Nephron (organoid): ENCODE results near the gene FRMD5.

Experiments used
- H3K27ac Mint-ChIP-seq, 3 experiments: 2 replicates each; pipeline ENCODE4 v1.8.0; 2020; ENCODE audit warnings: mixed read lengths in 3 of 3, mild to moderate bottlenecking in 2 of 3, moderate library complexity in 1 of 3
- H3K27me3 Mint-ChIP-seq: 2 replicates; pipeline ENCODE4 v1.8.0; 2021; ENCODE audit warnings: low read depth, mild to moderate bottlenecking, moderate library complexity, mixed read lengths
- H3K36me3 Mint-ChIP-seq: 2 replicates; pipeline ENCODE4 v1.8.0; 2020; ENCODE audit warnings: low read depth, mixed read lengths
- H3K4me1 Mint-ChIP-seq: 2 replicates; pipeline ENCODE4 v1.8.0; 2020; ENCODE audit warnings: mixed read lengths
- H3K4me3 Mint-ChIP-seq, 3 experiments: 2 replicates each; pipeline ENCODE4 v1.8.0; 2020; ENCODE audit warnings: mild to moderate bottlenecking in 3 of 3, mixed read lengths in 3 of 3, moderate library complexity in 2 of 3
- H3K9me3 Mint-ChIP-seq: 2 replicates; pipeline ENCODE4 v1.8.0; 2020; ENCODE audit warnings: mixed read lengths
- CTCF ChIP-seq, 3 experiments: fragments of 200-600 bp; sonication (generic); IDR thresholded peaks; one replicate each; pipeline ENCODE4 v1.5.0; 2021; ENCODE audit warnings: antibody characterized with exemption in 3 of 3; ENCODE audit not compliant: unreplicated experiment in 3 of 3

Gene FRMD5

GRCh38 chr15:44132057-44132456 lies 63.0 kb downstream of the FRMD5 start:
- no peak overlapping the region for H3K27ac Mint-ChIP-seq
- no peak for TF ChIP-seq CTCF (IDR thresholded peaks at IDR 0.05; ENCODE audit: unreplicated experiment in 3 of 3)
- no peaks in the 10 kb centered on the region for H3K27me3 Mint-ChIP-seq
- no peak overlapping the region for H3K4me3 Mint-ChIP-seq
- H3K36me3 Mint-ChIP-seq, result no peaks in the 10 kb centered on the region
- H3K9me3 Mint-ChIP-seq, result no peaks in the 10 kb centered on the region
- no peaks in the 10 kb centered on the region for H3K4me1 Mint-ChIP-seq

- no peaks in the 10 kb centered on the region for H3K9me3 Mint-ChIP-seq
- no peaks in the 10 kb centered on the region for H3K27me3 Mint-ChIP-seq
- no peaks in the 10 kb centered on the region for H3K36me3 Mint-ChIP-seq
- TF ChIP-seq CTCF (IDR thresholded peaks at IDR 0.05; ENCODE audit: unreplicated experiment in 3 of 3), result no peak
- H3K4me3 Mint-ChIP-seq, result no peak overlapping the region
- H3K4me1 Mint-ChIP-seq, result no peaks in the 10 kb centered on the region
- no peak overlapping the region for H3K27ac Mint-ChIP-seq
Measured at GRCh38 chr15:44130778-44131177, 64.3 kb downstream of the FRMD5 start.

- Mint-ChIP-seq H3K27ac (no peak overlapping the region), H3K27me3 (no peaks in the 10 kb centered on the region), H3K9me3 (no peaks in the 10 kb centered on the region), H3K4me1 (no peaks in the 10 kb centered on the region), H3K4me3 (no peak overlapping the region), H3K36me3 (no peaks in the 10 kb centered on the region)
- no peak for TF ChIP-seq CTCF (IDR thresholded peaks at IDR 0.05; ENCODE audit: unreplicated experiment in 3 of 3)
Measured at GRCh38 chr15:44129911-44130310, 65.2 kb downstream of the FRMD5 start.

- Mint-ChIP-seq H3K4me1 (no peaks in the 10 kb centered on the region), H3K4me3 (no peak overlapping the region), H3K36me3 (no peaks in the 10 kb centered on the region), H3K27me3 (no peaks in the 10 kb centered on the region), H3K9me3 (no peaks in the 10 kb centered on the region), H3K27ac (no peak overlapping the region)
- TF ChIP-seq CTCF (IDR thresholded peaks at IDR 0.05; ENCODE audit: unreplicated experiment in 3 of 3), result no peak
Measured at GRCh38 chr15:44128443-44128842, 66.6 kb downstream of the FRMD5 start.

- no peaks in the 10 kb centered on the region for H3K36me3 Mint-ChIP-seq
- no peak overlapping the region for H3K27ac Mint-ChIP-seq
- no peaks in the 10 kb centered on the region for H3K9me3 Mint-ChIP-seq
- no peak for TF ChIP-seq CTCF (IDR thresholded peaks at IDR 0.05; ENCODE audit: unreplicated experiment in 3 of 3)
- no peaks in the 10 kb centered on the region for H3K4me1 Mint-ChIP-seq
- no peaks in the 10 kb centered on the region for H3K27me3 Mint-ChIP-seq
- H3K4me3 Mint-ChIP-seq, result no peak overlapping the region
Measured at GRCh38 chr15:44125879-44126278, 69.2 kb downstream of the FRMD5 start.

- peak overlapping the region in 1 of 3 experiments; percentile 1 for H3K27ac Mint-ChIP-seq
- no peaks in the 10 kb centered on the region for H3K36me3 Mint-ChIP-seq
- H3K4me1 Mint-ChIP-seq, result peaks cover 16% of the 10 kb centered on the region
- no peak for TF ChIP-seq CTCF (IDR thresholded peaks at IDR 0.05; ENCODE audit: unreplicated experiment in 3 of 3)
- no peaks in the 10 kb centered on the region for H3K27me3 Mint-ChIP-seq
- no peaks in the 10 kb centered on the region for H3K9me3 Mint-ChIP-seq
- H3K4me3 Mint-ChIP-seq, result no peak overlapping the region
Measured at GRCh38 chr15:44102675-44103254, 92.3 kb downstream of the FRMD5 start.
